ENCODE data around the gene ACOX1.

The ACOX1 gene

DNA sequence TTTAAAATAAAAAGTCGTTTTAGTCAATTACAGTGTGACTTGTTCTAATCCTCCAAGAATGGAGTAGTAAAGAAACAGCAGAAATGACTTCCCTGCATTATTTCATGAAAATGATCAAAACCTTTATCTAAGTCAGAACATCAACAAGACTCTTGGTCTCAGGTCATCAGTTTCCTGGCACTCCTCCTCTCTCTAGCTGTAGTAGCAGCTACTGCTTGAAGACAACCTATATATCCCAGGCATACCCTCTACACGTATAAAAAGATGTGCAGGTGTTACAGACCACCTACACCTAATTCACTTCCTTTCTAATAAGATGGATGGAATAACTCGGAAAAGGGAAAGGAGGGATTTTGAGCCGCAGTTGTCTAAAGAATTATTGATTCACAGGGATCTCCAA lies 36.5 kb downstream of the ACOX1 start:
- TF ChIP-seq GATA3 (IDR thresholded peaks at IDR 0.05; ENCODE audit: low read depth, low read length), result no peak
- no peak for TF ChIP-seq GATA2 (IDR thresholded peaks at IDR 0.05; ENCODE audit: low read depth, low read length)

DNA sequence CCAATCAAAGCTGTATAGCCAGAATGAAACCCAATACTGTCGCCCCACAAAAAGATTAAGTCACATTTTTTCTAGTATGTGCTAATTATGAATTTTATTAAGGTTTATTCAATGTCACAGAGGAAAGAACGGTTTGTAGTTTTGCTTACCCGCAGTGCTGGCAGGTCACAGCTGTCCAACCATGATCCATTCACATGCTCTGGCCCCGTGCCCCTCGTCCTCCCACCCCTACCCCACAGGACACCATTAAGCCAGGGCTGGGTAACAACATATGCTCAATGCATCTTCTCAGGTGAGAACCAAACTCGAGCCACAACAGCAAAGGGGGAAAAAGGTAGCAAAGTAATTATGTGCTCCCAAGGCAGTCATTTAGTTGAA lies 37.5 kb downstream of the ACOX1 start:
- TF ChIP-seq GATA3 (IDR thresholded peaks at IDR 0.05; ENCODE audit: low read depth, low read length), result no peak
- TF ChIP-seq GATA2 (IDR thresholded peaks at IDR 0.05; ENCODE audit: low read depth, low read length), result no peak

DNA sequence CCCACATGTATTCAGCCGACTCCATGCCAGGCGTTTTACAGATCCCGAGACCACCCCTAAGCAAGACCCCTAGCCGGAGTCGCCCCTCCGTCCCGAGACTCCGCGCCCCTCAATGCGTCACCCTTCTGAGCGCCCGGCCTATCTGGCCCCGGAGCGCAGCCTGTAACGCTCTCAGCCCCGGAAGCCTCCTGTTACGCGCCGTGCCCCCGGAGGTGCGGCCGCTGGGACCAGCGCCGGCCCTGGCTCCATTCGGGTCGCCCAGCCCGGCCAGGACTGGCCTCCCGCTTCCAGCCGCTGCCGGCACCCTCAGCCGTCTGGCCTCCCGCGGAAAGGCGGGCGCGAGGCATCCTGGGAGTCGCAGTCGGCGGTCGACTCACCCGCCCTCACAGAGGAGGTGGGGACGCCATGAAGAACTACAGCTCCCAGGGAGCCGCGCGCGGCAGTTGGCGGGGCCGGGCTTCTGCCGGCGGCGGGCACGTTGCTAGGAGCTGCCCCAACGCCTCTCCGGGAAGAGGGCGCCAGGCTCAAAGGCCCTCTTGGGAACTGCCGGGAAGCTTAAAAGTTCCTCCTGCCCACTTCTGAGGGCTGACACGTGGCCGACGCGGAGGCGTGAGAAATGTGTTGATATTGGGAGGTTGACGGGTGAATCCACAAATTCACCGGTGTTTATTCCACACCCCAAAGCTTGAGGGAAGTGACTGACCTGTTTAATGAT lies 38.1 kb downstream of the ACOX1 start, which contains the start of gene FBF1:
TSS of gene FBF1 (minus strand) at position 316 of the 715 bp plus-strand sequence. CDS start 2,893 bp downstream, outside the sequence.
- TF ChIP-seq GATA3 (IDR thresholded peaks at IDR 0.05; ENCODE audit: low read depth, low read length) (no peak), GATA2 (IDR thresholded peaks at IDR 0.05; ENCODE audit: low read depth, low read length) (no peak)

DNA sequence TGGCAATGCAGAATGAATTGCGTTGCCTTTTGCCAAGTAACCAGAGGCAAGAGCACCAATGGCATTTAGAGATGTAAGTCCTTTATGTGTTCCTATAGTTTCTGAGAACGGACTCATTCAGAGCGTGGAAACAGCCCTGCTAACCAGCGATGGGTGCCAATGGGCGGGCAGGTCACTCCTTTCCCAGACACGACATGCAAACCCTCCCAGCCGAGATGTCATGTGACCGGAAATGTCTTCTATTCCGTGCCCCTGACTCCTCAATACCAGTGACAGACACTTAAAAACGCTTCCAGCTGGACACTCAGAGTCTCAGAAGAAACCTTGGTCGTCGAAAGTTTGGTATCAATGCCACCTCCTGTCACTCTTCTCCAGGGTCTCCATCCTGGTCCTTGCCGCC lies 41.3 kb downstream of the ACOX1 start:
- TF ChIP-seq GATA2 (IDR thresholded peaks at IDR 0.05; ENCODE audit: low read depth, low read length) (no peak), GATA3 (IDR thresholded peaks at IDR 0.05; ENCODE audit: low read depth, low read length) (no peak)

DNA sequence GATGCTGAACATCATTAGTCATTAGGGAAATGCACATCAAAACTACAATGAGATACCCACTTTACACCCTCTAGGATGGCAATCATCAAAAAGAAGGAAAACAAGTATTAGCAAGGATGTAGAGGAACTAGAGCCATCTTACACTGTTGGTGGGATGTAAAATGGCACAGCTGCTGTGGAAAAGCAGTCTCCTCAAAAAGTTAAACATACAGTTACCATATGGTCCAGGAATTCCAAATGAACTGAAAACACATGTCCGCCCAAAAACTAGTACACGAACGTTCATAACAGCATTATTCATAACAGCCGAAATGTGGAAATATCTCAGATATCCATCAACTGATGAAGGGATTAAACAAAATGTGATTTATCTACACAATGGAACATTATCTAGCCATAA lies 45.2 kb downstream of the ACOX1 start:
- TF ChIP-seq GATA3 (IDR thresholded peaks at IDR 0.05; ENCODE audit: low read depth, low read length) (no peak), GATA2 (IDR thresholded peaks at IDR 0.05; ENCODE audit: low read depth, low read length) (no peak)

- no peak for TF ChIP-seq GATA2 (IDR thresholded peaks at IDR 0.05; ENCODE audit: low read depth, low read length)
- TF ChIP-seq GATA3 (IDR thresholded peaks at IDR 0.05; ENCODE audit: low read depth, low read length), result no peak
These were observed 46.1 kb downstream of the ACOX1 start for GRCh38 chr17:75932852-75933251.

GRCh38 chr17:75931062-75931461 lies 47.9 kb downstream of the ACOX1 start:
- TF ChIP-seq GATA3 (IDR thresholded peaks at IDR 0.05; ENCODE audit: low read depth, low read length), result no peak
- no peak for TF ChIP-seq GATA2 (IDR thresholded peaks at IDR 0.05; ENCODE audit: low read depth, low read length)

- TF ChIP-seq GATA2 (IDR thresholded peaks at IDR 0.05; ENCODE audit: low read depth, low read length) (no peak), GATA3 (IDR thresholded peaks at IDR 0.05; ENCODE audit: low read depth, low read length) (no peak)
These were observed 51.6 kb downstream of the ACOX1 start for GRCh38 chr17:75927286-75927922.

- no peak for TF ChIP-seq GATA2 (IDR thresholded peaks at IDR 0.05; ENCODE audit: low read depth, low read length)
- TF ChIP-seq GATA3 (IDR thresholded peaks at IDR 0.05; ENCODE audit: low read depth, low read length), result no peak
These were observed 52.5 kb downstream of the ACOX1 start for GRCh38 chr17:75926456-75926855.

GRCh38 chr17:75925912-75926311 lies 53.1 kb downstream of the ACOX1 start:
- TF ChIP-seq GATA3 (IDR thresholded peaks at IDR 0.05; ENCODE audit: low read depth, low read length), result no peak
- no peak for TF ChIP-seq GATA2 (IDR thresholded peaks at IDR 0.05; ENCODE audit: low read depth, low read length)

- no peak for TF ChIP-seq GATA3 (IDR thresholded peaks at IDR 0.05; ENCODE audit: low read depth, low read length)
- no peak for TF ChIP-seq GATA2 (IDR thresholded peaks at IDR 0.05; ENCODE audit: low read depth, low read length)
These were observed 53.9 kb downstream of the ACOX1 start for GRCh38 chr17:75925103-75925502.

DNA sequence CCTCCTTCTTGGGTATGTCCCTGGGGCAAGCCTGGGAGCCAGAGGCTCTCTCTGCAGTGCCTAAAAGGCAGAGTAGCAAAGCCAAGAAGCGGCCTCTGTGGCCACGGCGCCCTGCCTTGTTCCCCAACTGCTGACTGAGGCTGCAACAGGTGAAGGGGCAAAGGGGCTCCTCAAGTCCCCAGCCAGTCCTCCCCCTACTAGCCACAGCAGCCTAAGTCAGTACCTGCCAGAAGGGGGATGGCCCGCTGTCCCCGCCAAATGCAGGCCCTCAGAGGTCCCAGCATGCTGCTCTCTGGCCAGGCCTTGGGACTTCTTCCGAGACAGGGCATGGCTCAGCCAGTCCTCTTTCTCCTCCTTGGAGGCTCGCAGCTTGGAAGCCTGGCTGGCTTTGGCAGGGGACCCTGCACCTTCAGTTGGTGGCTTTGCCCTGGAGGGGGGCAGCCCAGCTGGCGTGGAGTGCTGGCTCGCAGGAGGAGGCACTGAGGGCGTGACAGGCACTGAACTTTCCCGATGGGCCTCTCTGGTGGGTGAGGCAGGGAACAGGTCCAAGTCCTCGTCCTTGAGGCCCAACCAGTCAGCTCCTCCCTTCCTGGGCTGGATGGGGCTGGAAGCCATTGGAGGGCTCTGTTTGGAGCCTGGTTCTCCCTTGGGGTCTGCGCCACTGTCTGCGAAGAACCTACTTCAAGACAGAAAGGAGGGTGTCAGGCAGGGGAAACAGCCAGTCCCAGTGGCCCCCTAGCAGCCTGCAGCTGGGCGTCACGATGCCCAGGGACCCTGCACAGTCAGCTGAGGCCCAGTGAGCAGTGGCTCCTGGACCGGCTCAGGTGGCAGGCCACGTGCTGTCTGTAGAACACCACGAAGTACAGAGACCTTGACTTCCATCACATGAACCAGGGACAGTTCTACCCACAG lies 55.7 kb downstream of the ACOX1 start:
- TF ChIP-seq GATA2 (IDR thresholded peaks at IDR 0.05; ENCODE audit: low read depth, low read length) (no peak), GATA3 (IDR thresholded peaks at IDR 0.05; ENCODE audit: low read depth, low read length) (no peak)

DNA sequence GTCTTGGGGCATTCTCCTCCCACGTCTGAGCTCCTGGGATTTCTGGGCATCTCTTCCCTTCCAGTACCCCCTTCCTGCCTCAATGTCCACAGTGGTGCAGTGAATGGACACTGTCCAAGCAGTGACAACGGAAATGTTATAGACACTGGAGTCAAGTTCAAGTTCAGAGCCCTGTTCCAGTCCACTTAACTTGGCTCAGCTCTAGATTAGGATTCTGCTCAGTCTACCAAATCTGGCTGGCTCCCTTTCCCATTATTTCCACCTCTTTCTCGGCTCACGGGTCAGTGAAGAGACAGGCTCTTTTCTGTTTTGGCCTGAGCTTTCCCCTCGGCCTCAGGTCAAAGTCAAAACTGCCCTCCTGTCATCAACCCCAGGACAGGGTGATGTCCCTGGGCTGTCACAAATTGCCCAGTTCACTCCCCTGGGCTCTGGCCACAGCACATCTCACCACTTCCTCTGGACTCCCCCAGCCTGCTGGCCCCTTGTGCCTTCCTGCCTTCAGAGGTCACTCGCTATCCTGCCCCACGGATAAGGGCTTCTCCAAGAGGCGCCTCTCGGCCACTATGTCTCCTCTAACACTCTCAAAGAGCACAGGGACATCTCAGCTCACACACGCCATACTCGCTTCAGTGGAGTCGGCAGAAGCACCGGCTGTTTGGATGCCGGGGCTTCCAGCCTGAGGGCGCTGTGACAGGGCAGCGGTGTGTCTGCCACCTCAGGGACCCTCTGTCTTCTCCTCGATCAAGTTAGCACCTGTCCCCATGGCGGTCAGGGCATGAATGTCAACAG lies 56.6 kb downstream of the ACOX1 start:
- TF ChIP-seq GATA3 (IDR thresholded peaks at IDR 0.05; ENCODE audit: low read depth, low read length), result no peak
- no peak for TF ChIP-seq GATA2 (IDR thresholded peaks at IDR 0.05; ENCODE audit: low read depth, low read length)
